DND-41 (cell line): ENCODE measurements around the gene PMIS2.

Experiments
- ATAC-seq: fragments of 200-7000 bp; cut with Tn5 transposase; 3 replicates; pipeline ENCODE4 v1.9.1; 2021; ENCODE audit warnings: low read depth; ENCODE audit not compliant: insufficient read depth
- DNase-seq: peaks from one replicate; pipeline ENCODE4 v3.0.0-alpha.2; 2020
- H2AFZ ChIP-seq: 2 replicates; pipeline ENCODE4 v1.6.0; 2012; ENCODE audit warnings: low read depth, low read length
- H3K27ac ChIP-seq: 2 replicates; pipeline ENCODE4 v1.5.1; 2012; ENCODE audit warnings: low read length, inconsistent platforms
- H3K27me3 ChIP-seq: fragments of 200-600 bp; sonication (generic); 2 replicates; pipeline ENCODE4 v1.6.0; 2012; ENCODE audit warnings: low read length, mild to moderate bottlenecking, inconsistent platforms; ENCODE audit not compliant: insufficient read depth, poor library complexity
- H3K36me3 ChIP-seq: 2 replicates; pipeline ENCODE4 v1.5.1; 2012; ENCODE audit warnings: low read length, inconsistent platforms; ENCODE audit not compliant: insufficient read depth
- H3K4me1 ChIP-seq: 2 replicates; pipeline ENCODE4 v1.5.1; 2012; ENCODE audit warnings: mild to moderate bottlenecking, low read length; ENCODE audit not compliant: insufficient read depth
- H3K4me2 ChIP-seq: 2 replicates; pipeline ENCODE4 v1.6.0; 2012; ENCODE audit warnings: mild to moderate bottlenecking, moderate library complexity, low read length, inconsistent platforms; ENCODE audit not compliant: insufficient read depth
- H3K4me3 ChIP-seq, 2 experiments: fragments of 200-600 bp in 1 of 2; shearing (Covaris generic) in 1 of 2; 2 replicates each; pipeline ENCODE4 v1.5.1; 2012 to 2016; ENCODE audit warnings: inconsistent platforms in 2 of 2, low read length in 2 of 2, mild to moderate bottlenecking in 2 of 2, low read depth in 1 of 2, moderate library complexity in 1 of 2
- H3K79me2 ChIP-seq: 2 replicates; pipeline ENCODE4 v1.6.0; 2012; ENCODE audit warnings: low read length, inconsistent platforms; ENCODE audit not compliant: insufficient read depth
- H3K9ac ChIP-seq: 2 replicates; pipeline ENCODE4 v1.6.0; 2012; ENCODE audit warnings: low read depth, mild to moderate bottlenecking, inconsistent platforms, low read length, moderate library complexity
- H3K9me3 ChIP-seq: 2 replicates; pipeline ENCODE4 v1.5.1; 2012; ENCODE audit warnings: low read length, moderate library complexity, mild to moderate bottlenecking, inconsistent platforms; ENCODE audit not compliant: insufficient read depth, severe bottlenecking
- H4K20me1 ChIP-seq: 2 replicates; pipeline ENCODE4 v1.6.0; 2012; ENCODE audit warnings: low read length; ENCODE audit not compliant: insufficient read depth
- CTCF ChIP-seq: IDR thresholded peaks from 2 replicates; pipeline ENCODE4 v1.5.1; 2012; ENCODE audit warnings: borderline replicate concordance, low read length, moderate library complexity, mild to moderate bottlenecking; ENCODE audit not compliant: poor library complexity, severe bottlenecking; ENCODE audit errors: extremely low read depth
- EZH2 ChIP-seq: IDR thresholded peaks from 3 replicates; pipeline ENCODE4 v1.6.1; 2012; ENCODE audit warnings: borderline replicate concordance, low read depth, mild to moderate bottlenecking, moderate library complexity, low read length, inconsistent platforms; ENCODE audit not compliant: severe bottlenecking

PMIS2 gene

GRCh38 chr19:35551091-35551810, 34.7 kb upstream of the PMIS2 start:
- Histone ChIP-seq H3K27ac (no peak overlapping the region), H3K27me3 (no peaks in the 10 kb centered on the region), H4K20me1 (peaks cover 16% of the 10 kb centered on the region; the same call in 1 of the 2 replicates), H3K9ac (no peak overlapping the region), H3K4me3 (no peak overlapping the region), H3K36me3 (peaks cover 26% of the 10 kb centered on the region), H2AFZ (no peak overlapping the region), H3K4me1 (peaks cover 14% of the 10 kb centered on the region), H3K9me3 (no peaks in the 10 kb centered on the region), H3K79me2 (peaks cover 13% of the 10 kb centered on the region), H3K4me2 (no peak overlapping the region)
- no peak for ATAC-seq
- DNase-seq = no peak
- no peak for TF ChIP-seq CTCF
- TF ChIP-seq EZH2 = no peak

DNA sequence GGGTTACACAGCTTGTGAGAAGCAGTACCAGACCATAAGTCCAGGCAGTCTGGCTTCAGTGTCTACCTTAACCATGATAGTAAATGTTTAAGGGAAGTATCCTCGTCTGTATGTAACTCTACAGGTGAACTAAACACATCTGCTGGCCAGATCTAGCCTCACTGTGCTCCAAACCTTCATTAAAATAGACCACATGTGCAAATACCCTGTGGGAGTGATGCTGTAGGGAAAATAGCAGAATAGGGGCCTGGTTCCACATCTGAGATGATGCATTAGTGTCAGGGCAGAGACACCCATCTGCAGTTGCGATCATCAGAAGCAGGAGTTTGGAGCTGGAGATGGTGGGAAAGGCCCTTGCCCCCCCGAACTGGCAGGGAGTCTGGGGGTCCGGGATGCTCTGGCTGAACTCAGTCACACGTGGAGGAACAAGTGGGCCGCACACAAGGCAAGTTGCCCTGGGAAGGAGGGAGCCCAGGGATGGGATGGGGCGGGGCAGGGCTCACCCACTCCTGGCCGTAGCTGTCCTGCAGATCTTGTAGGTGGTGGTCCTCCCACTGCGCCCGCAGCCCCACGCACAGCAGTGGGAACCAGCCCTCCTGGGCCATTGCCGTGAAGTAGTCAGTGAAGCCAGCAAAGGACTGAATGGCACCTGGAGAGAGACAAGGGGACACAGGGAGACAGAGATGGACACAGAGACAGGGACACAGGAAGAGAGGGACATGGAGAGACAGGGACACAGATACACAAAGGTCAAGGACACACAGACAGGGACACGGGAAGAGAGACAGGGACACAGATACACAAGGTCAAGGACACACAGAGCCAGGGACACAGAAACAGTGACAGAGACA, 33.2 kb upstream of the PMIS2 start:
- Histone ChIP-seq H4K20me1 (peaks cover 10% of the 10 kb centered on the region; the same call in 1 of the 2 replicates), H3K4me1 (no peaks in the 10 kb centered on the region), H3K36me3 (peaks cover 13% of the 10 kb centered on the region; the same call in 1 of the 2 replicates), H3K4me3 (no peak overlapping the region), H3K9me3 (no peaks in the 10 kb centered on the region), H3K9ac (no peak overlapping the region), H3K79me2 (no peaks in the 10 kb centered on the region), H2AFZ (no peak overlapping the region), H3K27me3 (no peaks in the 10 kb centered on the region), H3K27ac (no peak overlapping the region), H3K4me2 (no peak overlapping the region)
- ATAC-seq (no peak), DNase-seq (no peak)
- TF ChIP-seq EZH2 (no peak), CTCF (no peak)

GRCh38 chr19:35553385-35554000, 32.5 kb upstream of the PMIS2 start:
- no peak overlapping the region for H2AFZ ChIP-seq
- H3K9ac ChIP-seq = no peak overlapping the region
- no peak overlapping the region for H3K4me3 ChIP-seq
- no peaks in the 10 kb centered on the region for H3K79me2 ChIP-seq
- no peaks in the 10 kb centered on the region for H3K4me1 ChIP-seq
- no peaks in the 10 kb centered on the region for H3K9me3 ChIP-seq
- peaks cover 10% of the 10 kb centered on the region; the same call in 1 of the 2 replicates for H4K20me1 ChIP-seq
- no peaks in the 10 kb centered on the region for H3K27me3 ChIP-seq
- H3K36me3 ChIP-seq = peaks cover 6% of the 10 kb centered on the region; the same call in 1 of the 2 replicates
- H3K27ac ChIP-seq = no peak overlapping the region
- ATAC-seq = no peak
- DNase-seq = no peak
- TF ChIP-seq CTCF (no peak), EZH2 (no peak)
- H3K4me2 ChIP-seq = no peak overlapping the region
